SU-DHL-6 (cell line): ENCODE data around the gene REXO1.

Source experiments
- EZH2phosphoT487 ChIP-seq: fragments of 200-600 bp; sonication (generic), shearing (Covaris generic); conservative IDR thresholded peaks from 2 replicates; pipeline ENCODE4 v1.6.1; 2018; ENCODE audit warnings: mild to moderate bottlenecking, antibody characterized with exemption, low read length, moderate library complexity, mixed read lengths
- TF ChIP-seq, protein P1 (sequence below): fragments of 200-600 bp; sonication (generic); IDR thresholded peaks from one replicate; pipeline ENCODE4 v1.5.1; 2017; ENCODE audit warnings: antibody characterized with exemption, mild to moderate bottlenecking, low read length, moderate library complexity; ENCODE audit not compliant: insufficient read depth, poor library complexity, severe bottlenecking

DNA sequence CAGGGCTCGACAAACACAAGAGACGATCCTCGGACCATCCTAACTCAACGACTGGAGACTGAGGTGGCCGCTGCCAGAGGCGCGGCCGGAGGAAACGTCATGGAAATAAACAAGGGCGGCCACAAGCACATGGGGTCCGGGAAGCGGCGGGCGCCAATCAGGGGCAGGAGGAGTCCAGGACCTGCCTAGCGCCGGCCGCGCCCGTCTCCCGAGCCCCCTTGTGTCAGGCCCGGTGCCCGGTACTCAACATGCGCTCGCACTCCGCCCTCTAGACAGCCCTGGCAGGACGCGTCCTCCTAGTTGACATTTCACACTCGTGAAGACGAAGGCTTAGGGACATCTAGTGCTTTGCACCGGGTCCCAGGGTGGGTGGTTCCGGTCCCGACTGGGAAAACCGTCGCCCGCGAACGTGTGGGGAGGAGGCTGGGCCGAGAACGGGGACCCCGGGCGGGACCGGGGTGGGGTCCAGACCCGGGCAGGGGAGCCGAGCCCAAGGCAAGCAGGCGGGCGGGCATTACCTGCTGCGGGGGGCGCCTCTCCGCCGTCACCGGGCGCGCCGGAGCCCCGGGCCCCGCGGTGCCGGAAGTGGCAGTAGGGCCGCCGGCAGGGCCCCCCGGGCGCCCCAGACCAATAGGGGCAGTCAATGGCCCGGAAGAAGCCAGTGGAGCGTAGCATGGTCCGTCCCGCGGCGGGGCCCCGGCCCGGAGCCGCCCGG is 442 bp downstream of the REXO1 start:
- no peak for TF ChIP-seq EZH2phosphoT487
- TF ChIP-seq, protein P1, sequence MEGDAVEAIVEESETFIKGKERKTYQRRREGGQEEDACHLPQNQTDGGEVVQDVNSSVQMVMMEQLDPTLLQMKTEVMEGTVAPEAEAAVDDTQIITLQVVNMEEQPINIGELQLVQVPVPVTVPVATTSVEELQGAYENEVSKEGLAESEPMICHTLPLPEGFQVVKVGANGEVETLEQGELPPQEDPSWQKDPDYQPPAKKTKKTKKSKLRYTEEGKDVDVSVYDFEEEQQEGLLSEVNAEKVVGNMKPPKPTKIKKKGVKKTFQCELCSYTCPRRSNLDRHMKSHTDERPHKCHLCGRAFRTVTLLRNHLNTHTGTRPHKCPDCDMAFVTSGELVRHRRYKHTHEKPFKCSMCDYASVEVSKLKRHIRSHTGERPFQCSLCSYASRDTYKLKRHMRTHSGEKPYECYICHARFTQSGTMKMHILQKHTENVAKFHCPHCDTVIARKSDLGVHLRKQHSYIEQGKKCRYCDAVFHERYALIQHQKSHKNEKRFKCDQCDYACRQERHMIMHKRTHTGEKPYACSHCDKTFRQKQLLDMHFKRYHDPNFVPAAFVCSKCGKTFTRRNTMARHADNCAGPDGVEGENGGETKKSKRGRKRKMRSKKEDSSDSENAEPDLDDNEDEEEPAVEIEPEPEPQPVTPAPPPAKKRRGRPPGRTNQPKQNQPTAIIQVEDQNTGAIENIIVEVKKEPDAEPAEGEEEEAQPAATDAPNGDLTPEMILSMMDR, result no peak
